K562 (cell line): ENCODE measurements around the gene TBC1D2. TPM values are rescaled to one million over a fixed set of nuclear protein-coding genes. Genes with fewer than 3 reads are reported as not detected.

Experiments
- ATAC-seq: fragments of 200-7000 bp; cut with Tn5 transposase; 3 replicates; pipeline ENCODE4 v1.9.1; 2020; ENCODE audit warnings: moderate library complexity
- BruUV-seq: library from RNA; stranded (reverse); fragments of 400-500 nt; replicated peaks from 2 replicates; lab custom pipeline; 2021; lab: Mats Ljungman, UMichigan
- CTCF ChIA-PET: fragments of 300-600 bp; formaldehyde crosslinking; extraction: SDS; loops from one replicate; lab custom pipeline; 2021; ENCODE audit warnings: low intra/inter-chr PET ratio; lab: Yijun Ruan, JAX
- POLR2A ChIA-PET: fragments of 300-600, 350-650 bp; sonication (Branson Sonifier 250); formaldehyde crosslinking; extraction: SDS; loops from one replicate; lab custom pipeline; 2021; ENCODE audit warnings: antibody characterized with exemption, inconsistent platforms; lab: Yijun Ruan, JAX
- DNase-seq, 4 experiments: peaks; one replicate each; pipeline versions ENCODE4 v3.0.0 to v3.0.0-alpha.2; 2011 to 2018; ENCODE audit warnings: low spot score in 3 of 4, mixed read lengths in 3 of 4; ENCODE audit errors: extremely low read depth in 1 of 4
- FAIRE-seq: peaks from 2 replicates; lab custom pipeline; 2011; peaks lifted over from hg19 to GRCh38; lab: Jason Lieb, UNC
- H2AFZ ChIP-seq: 2 replicates; pipeline ENCODE4 v1.6.0; 2011; ENCODE audit warnings: low read depth, low read length, control low read depth, inconsistent platforms
- H3K27ac ChIP-seq: fragments of 200-600 bp; 3 replicates; pipeline ENCODE4 v1.8.0; 2011; ENCODE audit warnings: low read depth, mild to moderate bottlenecking, control low read depth, inconsistent platforms, low read length, moderate library complexity, mixed read lengths; ENCODE audit errors: extremely low read depth
- H3K27me3 ChIP-seq, 2 experiments: fragments of 300-600 bp in 1 of 2; 2 replicates in 1 of 2; 3 replicates in 1 of 2; pipeline versions ENCODE4 v1.6.0 to v1.8.0; 2011; ENCODE audit warnings: inconsistent platforms in 2 of 2, low read length in 2 of 2, mild to moderate bottlenecking in 1 of 2, mixed read lengths in 1 of 2, moderate library complexity in 1 of 2; ENCODE audit not compliant: control insufficient read depth in 2 of 2, insufficient read depth in 2 of 2
- H3K36me3 ChIP-seq: fragments of 300-600 bp; 3 replicates; pipeline ENCODE4 v1.8.0; 2011; ENCODE audit warnings: mild to moderate bottlenecking, low read length, inconsistent platforms; ENCODE audit not compliant: control insufficient read depth, insufficient read depth
- H3K4me1 ChIP-seq, 2 experiments: fragments of 200-600 bp in 1 of 2; replicated peaks in 1 of 2; 2 replicates in 1 of 2; 3 replicates in 1 of 2; pipeline versions ENCODE4 v1.5.1 to v1.8.0; 2011; ENCODE audit warnings: inconsistent platforms in 2 of 2, low read length in 2 of 2, mild to moderate bottlenecking in 1 of 2, mixed read lengths in 1 of 2, moderate library complexity in 1 of 2; ENCODE audit not compliant: control insufficient read depth in 2 of 2, insufficient read depth in 2 of 2
- H3K4me2 ChIP-seq: 2 replicates; pipeline ENCODE4 v1.6.1; 2011; ENCODE audit warnings: low read length, control low read depth, inconsistent platforms, mixed read lengths; ENCODE audit not compliant: insufficient read depth
- H3K4me3 ChIP-seq: fragments of 200-600 bp; sonication (generic), shearing (Covaris generic); 2 replicates; pipeline ENCODE4 v1.5.1; 2016; ENCODE audit warnings: control low read depth, inconsistent platforms
- H3K79me2 ChIP-seq: fragments of 200-600 bp; 3 replicates; pipeline ENCODE4 v1.8.0; 2011; ENCODE audit warnings: low read length, inconsistent platforms; ENCODE audit not compliant: control insufficient read depth, insufficient read depth
- H3K9ac ChIP-seq, 2 experiments: 2 replicates each; pipeline versions ENCODE4 v1.6.0 to v1.6.1; 2011; ENCODE audit warnings: low read depth in 2 of 2, low read length in 2 of 2, control low read depth in 1 of 2, inconsistent platforms in 1 of 2, mild to moderate bottlenecking in 1 of 2, mixed read lengths in 1 of 2; ENCODE audit not compliant: insufficient read depth in 1 of 2
- H3K9me1 ChIP-seq: one replicate; pipeline ENCODE4 v1.6.0; 2011; ENCODE audit warnings: inconsistent platforms, mild to moderate bottlenecking, low read length, moderate library complexity; ENCODE audit not compliant: control insufficient read depth, insufficient read depth
- H3K9me3 ChIP-seq: replicated peaks from 2 replicates; pipeline ENCODE4 v1.5.1; 2011; ENCODE audit warnings: low read depth, low read length, inconsistent platforms; ENCODE audit not compliant: control insufficient read depth, insufficient read depth
- H4K20me1 ChIP-seq: replicated peaks from 2 replicates; pipeline ENCODE4 v1.6.1; 2011; ENCODE audit warnings: low read length, inconsistent platforms, mixed read lengths; ENCODE audit not compliant: control insufficient read depth, insufficient read depth
- RBM25 ChIP-seq: fragments of 200-400 bp; formaldehyde crosslinking; IDR thresholded peaks from 2 replicates; pipeline ENCODE4 v1.6.1; 2018; ENCODE audit warnings: low read length, low read depth, moderate library complexity; ENCODE audit not compliant: severe bottlenecking
- SRSF1 ChIP-seq: fragments of 200-400 bp; formaldehyde crosslinking; IDR thresholded peaks from 2 replicates; pipeline ENCODE4 v1.6.1; 2017; ENCODE audit warnings: mild to moderate bottlenecking, low read depth, low read length, moderate library complexity
- TFE3 ChIP-seq: fragments of 450-650 bp; formaldehyde crosslinking; IDR thresholded peaks from 2 replicates; pipeline ENCODE4 v1.4.0; 2020; ENCODE audit warnings: mild to moderate bottlenecking, mixed read lengths
- WGBS: fragments of 100-300 bp; shearing (Covaris generic); methylation state at CpG from one replicate; pipeline ENCODE4 v1.1.6; 2016; ENCODE audit warnings: low coverage, mixed read lengths; ENCODE audit not compliant: insufficient coverage; ENCODE audit errors: missing lambda C conversion rate; 5-methylcytosine and 5-hydroxymethylcytosine counted together
- in situ Hi-C: fragments of 300-500 bp; cut with MboI; formaldehyde crosslinking; loops from 4 replicates; pipeline ENCODE4 v1.15.0; 2018; ENCODE audit warnings: inconsistent platforms, mixed read lengths
- intact Hi-C: fragments of 100-400 bp; cut with micrococcal nuclease; formaldehyde crosslinking; loops from 2 replicates; pipeline ENCODE4 v1.14.2; 2022
- polyA plus RNA-seq, 8 experiments: library from polyadenylated mRNA; depleted of rRNA in 4 of 8; stranded (reverse) in 5 of 8; unstranded in 3 of 8; fragments of >200 nt; fragmentation: Nextera tagmentation in 2 of 8; fragmentation: Illumina TruSeq in 1 of 8; extraction: Ambion mirVana in 2 of 8; extraction: Trizol in 1 of 8; gene quantifications; 2 replicates each; pipeline versions ENCODE4 v1.2.1 to v1.2.3, GENCODE V29; 2011 to 2014; ENCODE audit warnings: inconsistent platforms in 1 of 8, missing spikeins in 1 of 8
- total RNA-seq, 7 experiments: library from RNA; depleted of rRNA in 6 of 7; stranded (reverse); fragments of >200 nt in 6 of 7; fragmentation: Illumina TruSeq in 2 of 7; extraction: Trizol in 2 of 7; gene quantifications; 2 replicates each; pipeline versions ENCODE4 v1.2.1 to v1.2.3, GENCODE V29; 2011 to 2021; ENCODE audit warnings: low replicate concordance in 1 of 7

The TBC1D2 gene
- total and polyA plus RNA-seq, 9 of the 15 experiments (the other 6 are each of a cell fraction or from before 2014, with no cell fraction given): 0.10 to 7.0 (median 2.5) TPM

GRCh38 chr9:98175762-98176161 lies 79.7 kb downstream of the TBC1D2 start:
- H3K9me3 ChIP-seq: no peaks in the 10 kb centered on the region
- no peak overlapping the region for H2AFZ ChIP-seq
- no TSS peak for BruUV-seq
- POLR2A ChIA-PET: interaction anchor here (0.8 to 1.8 kb wide), 2 partner anchors 10 to 45 kb away, joined by 3 to 6 read pairs; no protein-coding TSS in a partner anchor
- H3K27ac ChIP-seq: peak overlapping the region; percentile 62; the same call in 1 of the 3 replicates
- peak overlapping the region in 1 of 2 experiments; percentile 78; a peak in 1 of 4 replicates for H3K9ac ChIP-seq
- DNase-seq: no peak
- no peaks in the 10 kb centered on the region for H3K9me1 ChIP-seq
- FAIRE-seq: no peak
- 45% methylated on average over 3 of the region's 3 CpGs for WGBS
- no peaks in the 10 kb centered on the region; the same call in 1 of the 2 replicates for H4K20me1 ChIP-seq
- in situ Hi-C loops: no loop called here
- peaks cover 45 to 51% of the 10 kb centered on the region in 2 experiments; a peak in 4 of 5 replicates for H3K4me1 ChIP-seq
- CTCF ChIA-PET: no interaction called here
- ATAC-seq: no peak
- no peak overlapping the region for H3K4me3 ChIP-seq
- peaks cover 78% of the 10 kb centered on the region for H3K79me2 ChIP-seq
- intact Hi-C loops: no loop called here
- TF ChIP-seq SRSF1: no peak
- no peak for TF ChIP-seq TFE3
- peak; percentile 41 for TF ChIP-seq RBM25
- TF ChIP-seq, all 486 proteins: peak for 1
- Histone ChIP-seq H3K36me3 (peaks cover 9% of the 10 kb centered on the region; the same call in 2 of the 3 replicates), H3K4me2 (no peak overlapping the region; the same call in 1 of the 2 replicates), H3K27me3 (no peaks in the 10 kb centered on the region)
